ENCODE results near the gene RPL13.

- TF ChIP-seq CTCF (tag by site-specific recombination; IDR thresholded peaks at IDR 0.05): no peak
- TF ChIP-seq GFI1B (tag by site-specific recombination; IDR thresholded peaks at IDR 0.05): no peak
- no peak for TF ChIP-seq ZNF16 (tag by site-specific recombination; IDR thresholded peaks at IDR 0.05; ENCODE audit: low read depth)
- no peak for TF ChIP-seq ZNF341 (tag by site-specific recombination; IDR thresholded peaks at IDR 0.05; ENCODE audit: low read depth)
- no peak for TF ChIP-seq ZNF174 (tag by site-specific recombination; IDR thresholded peaks at IDR 0.05)
- no peak for TF ChIP-seq KLF9 (tag by site-specific recombination; IDR thresholded peaks at IDR 0.05; ENCODE audit: low read depth)
- TF ChIP-seq ZNF549 (tag by site-specific recombination; IDR thresholded peaks at IDR 0.05): no peak
Measured at GRCh38 chr16:89589241-89589926, 28.9 kb downstream of the RPL13 start.
